GM18858 (cell line): ENCODE measurements around the gene SGCA.
A peak's percentile ranks its signal among the peaks of the same experiment; 100 is the strongest.

ENCODE experiments used
- ATAC-seq: cut with Tn5 transposase; IDR thresholded peaks from one replicate; pipeline ENCODE4 v1.9.1; 2021; ENCODE audit not compliant: unreplicated experiment

SGCA gene

GRCh38 chr17:50207315-50207714 lies 41.5 kb downstream of the SGCA start:
- no peak for ATAC-seq

- no peak for ATAC-seq
Observed at GRCh38 chr17:50207792-50208567, 42.2 kb downstream of the SGCA start.

- no peak for ATAC-seq
Observed at GRCh38 chr17:50208611-50209061, 42.8 kb downstream of the SGCA start.

- ATAC-seq, result no peak
Observed at GRCh38 chr17:50209133-50209471, 43.3 kb downstream of the SGCA start.

GRCh38 chr17:50209472-50210239 lies 43.9 kb downstream of the SGCA start:
- ATAC-seq, result no peak

GRCh38 chr17:50210240-50211225 lies 44.7 kb downstream of the SGCA start:
- no peak for ATAC-seq

GRCh38 chr17:50211249-50212120 lies 45.7 kb downstream of the SGCA start:
- no peak for ATAC-seq

GRCh38 chr17:50212121-50212843 lies 46.5 kb downstream of the SGCA start:
- ATAC-seq, result no peak

GRCh38 chr17:50213026-50214022 lies 47.5 kb downstream of the SGCA start:
- peak; percentile 77 for ATAC-seq

GRCh38 chr17:50214976-50215760 lies 49.4 kb downstream of the SGCA start:
- no peak for ATAC-seq

- no peak for ATAC-seq
Observed at GRCh38 chr17:50217591-50217990, 51.8 kb downstream of the SGCA start.

GRCh38 chr17:50218071-50218759 lies 52.4 kb downstream of the SGCA start:
- ATAC-seq, result no peak

GRCh38 chr17:50218771-50219315 lies 53.0 kb downstream of the SGCA start:
- no peak for ATAC-seq

GRCh38 chr17:50219342-50219741 lies 53.5 kb downstream of the SGCA start:
- ATAC-seq, result no peak

GRCh38 chr17:50219939-50220465 lies 54.2 kb downstream of the SGCA start:
- ATAC-seq, result no peak

GRCh38 chr17:50220811-50221210 lies 55.0 kb downstream of the SGCA start:
- ATAC-seq, result no peak
